LNCaP clone FGC (cell line): ENCODE measurements around the gene MUC12.
A peak's percentile ranks its signal among the peaks of the same experiment; 100 is the strongest.
"Not testable (repeated sequence)": the region's sequence is repeated elsewhere in the genome, so short reads cannot be mapped to it uniquely, and the experiment has no call there.

Source experiments
- DNase-seq: peaks from one replicate; pipeline ENCODE4 v3.0.0-alpha.2; 2011; ENCODE audit warnings: low read depth
- H3K4me3 ChIP-seq: 2 replicates; pipeline ENCODE4 v1.5.1; 2011; ENCODE audit warnings: mild to moderate bottlenecking, low read depth, low read length, control low read depth
- CTCF ChIP-seq: IDR thresholded peaks from 2 replicates; pipeline ENCODE4 v1.5.1; 2012; ENCODE audit warnings: mild to moderate bottlenecking; ENCODE audit not compliant: control insufficient read depth, insufficient read depth; ENCODE audit errors: extremely low read depth

The MUC12 gene

DNA sequence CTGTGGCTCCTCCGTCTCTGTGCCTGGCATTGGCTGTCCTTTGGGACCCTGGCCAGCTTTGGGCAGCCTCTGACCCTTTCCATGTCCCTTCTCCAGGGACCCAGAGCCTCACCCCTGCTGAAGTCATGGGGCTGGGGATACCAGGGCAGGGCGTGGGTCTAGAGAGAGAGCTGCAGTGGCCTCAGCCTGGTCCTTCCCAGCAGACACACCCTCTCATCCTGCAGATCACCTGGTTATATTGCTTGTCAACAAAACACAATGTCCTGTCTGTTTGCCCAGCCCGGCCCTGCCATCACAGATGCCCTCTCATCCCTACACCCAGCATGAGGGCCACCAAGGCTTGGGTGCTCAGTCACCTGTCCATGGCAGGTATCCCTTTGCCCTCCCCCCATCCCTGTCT is 52.3 kb downstream of the MUC12 start:
- no peak overlapping the region for H3K4me3 ChIP-seq
- no peak for DNase-seq
- no peak for TF ChIP-seq CTCF

- no peak overlapping the region for H3K4me3 ChIP-seq
- TF ChIP-seq CTCF: no peak
- DNase-seq: no peak
These were observed 54.5 kb downstream of the MUC12 start for GRCh38 chr7:101023839-101024238.

DNA sequence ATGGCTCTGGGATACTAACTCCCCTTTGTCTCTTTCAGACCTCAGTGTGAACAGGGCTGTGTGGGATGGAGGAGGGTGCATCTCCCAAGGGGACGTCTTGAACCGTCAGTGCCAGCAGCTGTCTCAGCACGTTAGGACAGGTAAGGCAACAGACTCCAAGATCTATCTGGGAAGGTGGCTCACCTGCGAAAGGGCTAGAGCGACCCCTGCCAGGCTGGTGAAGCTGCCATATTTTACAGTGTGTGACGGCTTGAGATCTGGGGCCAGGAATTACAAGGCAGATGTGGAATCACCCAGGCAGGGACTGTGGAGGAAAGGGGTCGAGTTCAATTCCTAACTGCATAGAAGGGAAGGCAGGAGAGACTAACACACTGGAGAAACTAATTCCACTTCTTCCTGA is 61.7 kb downstream of the MUC12 start:
- TF ChIP-seq CTCF: peak; percentile 54
- peak; percentile 14 for DNase-seq
- H3K4me3 ChIP-seq: no peak overlapping the region

DNA sequence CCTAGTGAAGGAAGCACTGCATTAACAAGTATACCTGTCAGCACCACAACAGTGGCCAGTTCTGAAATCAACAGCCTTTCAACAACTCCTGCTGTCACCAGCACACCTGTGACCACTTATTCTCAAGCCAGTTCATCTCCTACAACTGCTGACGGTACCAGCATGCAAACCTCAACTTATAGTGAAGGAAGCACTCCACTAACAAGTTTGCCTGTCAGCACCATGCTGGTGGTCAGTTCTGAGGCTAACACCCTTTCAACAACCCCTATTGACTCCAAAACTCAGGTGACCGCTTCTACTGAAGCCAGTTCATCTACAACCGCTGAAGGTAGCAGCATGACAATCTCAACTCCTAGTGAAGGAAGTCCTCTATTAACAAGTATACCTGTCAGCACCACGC is 66.6 kb downstream of the MUC12 start:
- TF ChIP-seq CTCF: no peak
- no peak for DNase-seq
- no peak overlapping the region for H3K4me3 ChIP-seq

GRCh38 chr7:101041283-101041682 is 71.9 kb downstream of the MUC12 start:
- not testable (repeated sequence) for H3K4me3 ChIP-seq, DNase-seq

- no peak for TF ChIP-seq CTCF
- no peak overlapping the region for H3K4me3 ChIP-seq
- peak; percentile 36 for DNase-seq
These were observed 89.0 kb downstream of the MUC12 start for GRCh38 chr7:101058355-101058754.

DNA sequence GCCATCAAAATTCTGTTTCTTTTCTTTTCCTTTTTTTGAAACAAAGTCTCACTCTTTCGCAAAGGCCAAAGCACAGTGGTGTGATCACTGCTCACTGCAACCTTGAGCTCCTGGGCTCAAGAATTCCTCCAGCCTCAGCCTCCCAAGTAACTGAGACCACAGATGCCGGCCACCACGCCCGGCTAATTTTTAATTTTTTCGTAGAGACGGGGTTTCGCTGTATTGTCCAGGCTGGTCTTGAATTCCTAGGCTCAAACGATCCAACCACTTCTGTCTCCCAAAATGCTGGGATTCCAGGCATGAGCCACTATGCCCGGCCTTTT is 90.2 kb downstream of the MUC12 start:
- no peak for TF ChIP-seq CTCF
- DNase-seq: no peak
- H3K4me3 ChIP-seq: no peak overlapping the region

DNA sequence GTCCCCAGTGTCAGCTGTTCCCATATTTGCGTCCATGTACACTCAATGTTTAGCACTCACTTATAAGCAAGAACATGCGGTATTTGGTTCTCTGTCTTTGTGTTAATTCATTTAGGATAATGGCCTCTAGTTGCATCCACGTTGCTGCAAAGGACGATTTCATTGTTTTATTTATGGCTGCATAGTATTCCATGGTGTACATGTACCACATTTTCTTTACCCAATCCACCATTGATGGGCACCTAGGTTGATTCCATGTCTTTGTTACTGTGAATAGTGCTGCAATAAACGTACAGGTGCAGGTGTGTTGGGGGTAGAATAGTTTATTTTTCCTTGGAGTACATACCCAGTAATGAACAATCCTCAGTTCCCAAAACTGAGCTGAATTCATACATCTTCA is 91.6 kb downstream of the MUC12 start:
- TF ChIP-seq CTCF: no peak
- no peak overlapping the region for H3K4me3 ChIP-seq
- no peak for DNase-seq

- H3K4me3 ChIP-seq: not testable (repeated sequence)
These were observed 94.8 kb downstream of the MUC12 start for GRCh38 chr7:101064176-101064550.

GRCh38 chr7:101065162-101065561 is 95.8 kb downstream of the MUC12 start:
- not testable (repeated sequence) for H3K4me3 ChIP-seq, DNase-seq

More at GRCh38 chr7:101064176-101064550, 94.8 kb downstream of the MUC12 start:
- not testable (repeated sequence) for DNase-seq
